GM21528 (cell line): ENCODE results near the gene PDCD5.
A peak's percentile ranks its signal among the peaks of the same experiment; 100 is the strongest.
"Not testable (repeated sequence)": the region's sequence is repeated elsewhere in the genome, so short reads cannot be mapped to it uniquely, and the experiment has no call there.

ENCODE experiments used
- ATAC-seq: cut with Tn5 transposase; IDR thresholded peaks from one replicate; pipeline ENCODE4 v1.9.1; 2021; ENCODE audit warnings: mild to moderate bottlenecking, moderate library complexity; ENCODE audit not compliant: unreplicated experiment, low FRiP score

PDCD5 gene

GRCh38 chr19:32573492-32573794 is 7.5 kb upstream of the PDCD5 start:
- no peak for ATAC-seq

- no peak for ATAC-seq
Observed at GRCh38 chr19:32576790-32577189, 4.2 kb upstream of the PDCD5 start.

GRCh38 chr19:32580353-32580900 is 563 bp upstream of the PDCD5 start:
- ATAC-seq = peak; percentile 39

- ATAC-seq = no peak
Observed at GRCh38 chr19:32581705-32582179, 752 bp downstream of the PDCD5 start.

- ATAC-seq = not testable (repeated sequence)
Observed at GRCh38 chr19:32587747-32588504, 6.9 kb downstream of the PDCD5 start.

- no peak for ATAC-seq
Observed at GRCh38 chr19:32594021-32594420, 13.0 kb downstream of the PDCD5 start.

GRCh38 chr19:32595491-32595890 is 14.5 kb downstream of the PDCD5 start:
- ATAC-seq = no peak

- no peak for ATAC-seq
Observed at GRCh38 chr19:32598022-32598421, 17.0 kb downstream of the PDCD5 start.

- ATAC-seq = no peak
Observed at GRCh38 chr19:32599258-32599657, 18.3 kb downstream of the PDCD5 start.

GRCh38 chr19:32599736-32600157 is 18.8 kb downstream of the PDCD5 start:
- no peak for ATAC-seq

- no peak for ATAC-seq
Observed at GRCh38 chr19:32603961-32604360, 23.0 kb downstream of the PDCD5 start.

- no peak for ATAC-seq
Observed at GRCh38 chr19:32605544-32605943, 24.6 kb downstream of the PDCD5 start.

GRCh38 chr19:32606289-32606688 is 25.3 kb downstream of the PDCD5 start:
- ATAC-seq = no peak

- ATAC-seq = no peak
Observed at GRCh38 chr19:32607479-32607878, 26.5 kb downstream of the PDCD5 start.

GRCh38 chr19:32611161-32611560 is 30.2 kb downstream of the PDCD5 start:
- no peak for ATAC-seq

- no peak for ATAC-seq
Observed at GRCh38 chr19:32613008-32613407, 32.0 kb downstream of the PDCD5 start.

- no peak for ATAC-seq
Observed at GRCh38 chr19:32614916-32615315, 33.9 kb downstream of the PDCD5 start.

- no peak for ATAC-seq
Observed at GRCh38 chr19:32615569-32615968, 34.6 kb downstream of the PDCD5 start.

GRCh38 chr19:32619051-32619685 is 38.2 kb downstream of the PDCD5 start:
- ATAC-seq = no peak

GRCh38 chr19:32622002-32622401 is 41.0 kb downstream of the PDCD5 start:
- no peak for ATAC-seq

GRCh38 chr19:32624410-32624809 is 43.4 kb downstream of the PDCD5 start:
- no peak for ATAC-seq

GRCh38 chr19:32626969-32627368 is 46.0 kb downstream of the PDCD5 start:
- no peak for ATAC-seq
